ENCODE results near the gene LARGE1.

The LARGE1 gene

GRCh38 chr22:33757802-33758483, 162.3 kb downstream of the LARGE1 start:
- no peak for DNase-seq

GRCh38 chr22:33757041-33757801, 163.1 kb downstream of the LARGE1 start:
- DNase-seq, result no peak

- no peak for DNase-seq
These were observed 163.7 kb downstream of the LARGE1 start for GRCh38 chr22:33756508-33756949.

- no peak for DNase-seq
These were observed 171.6 kb downstream of the LARGE1 start for GRCh38 chr22:33748714-33749113.

GRCh38 chr22:33747576-33748180, 172.6 kb downstream of the LARGE1 start:
- no peak for DNase-seq

- no peak for DNase-seq
These were observed 173.2 kb downstream of the LARGE1 start for GRCh38 chr22:33747029-33747428.

- DNase-seq, result no peak
These were observed 173.8 kb downstream of the LARGE1 start for GRCh38 chr22:33746501-33746928.

- no peak for DNase-seq
These were observed 174.8 kb downstream of the LARGE1 start for GRCh38 chr22:33745501-33745900.

GRCh38 chr22:33743756-33744155, 176.5 kb downstream of the LARGE1 start:
- DNase-seq, result no peak

- DNase-seq, result no peak
These were observed 179.3 kb downstream of the LARGE1 start for GRCh38 chr22:33741025-33741424.

GRCh38 chr22:33739516-33739915, 180.8 kb downstream of the LARGE1 start:
- no peak for DNase-seq

GRCh38 chr22:33737662-33738061, 182.6 kb downstream of the LARGE1 start:
- DNase-seq, result no peak

- no peak for DNase-seq
These were observed 184.3 kb downstream of the LARGE1 start for GRCh38 chr22:33735978-33736377.

GRCh38 chr22:33728847-33729246, 191.4 kb downstream of the LARGE1 start:
- no peak for DNase-seq

GRCh38 chr22:33726294-33726734, 194.0 kb downstream of the LARGE1 start:
- DNase-seq, result no peak

- no peak for DNase-seq
These were observed 196.4 kb downstream of the LARGE1 start for GRCh38 chr22:33723915-33724314.

- no peak for DNase-seq
These were observed 197.5 kb downstream of the LARGE1 start for GRCh38 chr22:33722816-33723215.

- no peak for DNase-seq
These were observed 200.0 kb downstream of the LARGE1 start for GRCh38 chr22:33720166-33720878.

GRCh38 chr22:33717694-33718396, 202.4 kb downstream of the LARGE1 start:
- DNase-seq, result no peak

GRCh38 chr22:33715237-33715985, 204.9 kb downstream of the LARGE1 start:
- no peak for DNase-seq

- DNase-seq, result no peak
These were observed 209.9 kb downstream of the LARGE1 start for GRCh38 chr22:33710326-33710725.

GRCh38 chr22:33707581-33707980, 212.7 kb downstream of the LARGE1 start:
- DNase-seq, result no peak
